Activated CD8-positive, alpha-beta T cell treated with anti-CD3 and anti-CD28 coated beads for 36 hours (primary cell): ENCODE data around the gene ABHD2. TPM values are rescaled to one million over a fixed set of nuclear protein-coding genes. Genes with fewer than 3 reads are reported as not detected.

ENCODE experiments used
- ATAC-seq: fragments of 200-7000 bp; cut with Tn5 transposase; one replicate; pipeline ENCODE4 v1.10.0; 2021; ENCODE audit warnings: mild to moderate bottlenecking, moderate library complexity
- CTCF ChIA-PET: fragments of 350-600 bp; sonication (Branson Sonifier 250); formaldehyde crosslinking; loops from one replicate; lab custom pipeline; 2021; ENCODE audit warnings: antibody characterized with exemption; lab: Charles Lee
- POLR2A ChIA-PET: fragments of 350-600 bp; sonication (Branson Sonifier 250); formaldehyde crosslinking; loops from one replicate; lab custom pipeline; 2021; ENCODE audit warnings: antibody characterized with exemption; lab: Charles Lee
- DNase-seq: peaks from one replicate; pipeline ENCODE4 v3.0.0-alpha.2; 2020
- H3K27ac Mint-ChIP-seq: one replicate; pipeline ENCODE4 v1.8.0; 2021; ENCODE audit warnings: mild to moderate bottlenecking, mixed read lengths
- H3K27me3 Mint-ChIP-seq: one replicate; pipeline ENCODE4 v1.8.0; 2021; ENCODE audit warnings: mixed read lengths
- H3K36me3 Mint-ChIP-seq: one replicate; pipeline ENCODE4 v1.8.0; 2021; ENCODE audit warnings: low read depth, mixed read lengths
- H3K4me1 Mint-ChIP-seq: one replicate; pipeline ENCODE4 v1.8.0; 2021; ENCODE audit warnings: low read depth, mixed read lengths
- H3K4me3 Mint-ChIP-seq: one replicate; pipeline ENCODE4 v1.8.0; 2021; ENCODE audit warnings: mild to moderate bottlenecking, moderate library complexity, mixed read lengths
- H3K9me3 Mint-ChIP-seq: one replicate; pipeline ENCODE4 v1.8.0; 2021; ENCODE audit warnings: mixed read lengths
- intact Hi-C: fragments of 100-400 bp; cut with micrococcal nuclease; formaldehyde crosslinking; loops from one replicate; pipeline ENCODE4 v1.10.0; 2022
- total RNA-seq, 2 experiments: library from RNA; stranded (reverse); gene quantifications; one replicate each; pipeline ENCODE4 v1.2.3, GENCODE V29; 2021
- TF ChIP-seq, protein P1 (sequence below): fragments of 200-600 bp; IDR thresholded peaks from one replicate; pipeline ENCODE4 v1.8.0; 2022; ENCODE audit warnings: antibody characterized with exemption, mild to moderate bottlenecking

Gene ABHD2
- total RNA-seq, 2 experiments from 2014 or later: 36.8 to 38.9 TPM

DNA sequence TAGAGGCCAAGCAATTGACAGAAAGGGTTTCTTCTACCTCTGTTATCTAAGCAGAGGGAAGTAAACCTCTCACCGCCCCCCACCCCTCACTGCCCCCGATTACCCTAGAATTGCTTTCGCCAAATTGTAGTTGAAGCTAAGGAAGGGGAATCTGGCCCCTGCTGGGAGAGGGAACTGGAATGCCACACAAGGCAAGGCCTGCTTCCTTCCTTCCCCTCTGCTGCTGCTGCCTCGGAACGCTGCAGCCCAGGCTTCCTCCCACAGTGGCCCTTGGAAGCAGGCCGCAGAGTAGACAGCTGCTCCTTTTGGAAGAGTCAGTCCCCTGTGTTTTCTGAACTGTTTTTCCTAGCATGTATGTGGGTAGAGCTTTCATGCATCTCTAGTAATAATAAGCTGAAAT is 111.5 kb downstream of the ABHD2 start:
- Mint-ChIP-seq H3K4me3 (no peak overlapping the region), H3K4me1 (peaks cover 27% of the 10 kb centered on the region), H3K27me3 (no peaks in the 10 kb centered on the region), H3K27ac (no peak overlapping the region), H3K36me3 (peaks cover 10% of the 10 kb centered on the region), H3K9me3 (no peaks in the 10 kb centered on the region)
- intact Hi-C loops: loop anchor here (10.0 kb wide), 1 partner anchor 85 kb away; no protein-coding TSS in a partner anchor
- TF ChIP-seq, protein P1, sequence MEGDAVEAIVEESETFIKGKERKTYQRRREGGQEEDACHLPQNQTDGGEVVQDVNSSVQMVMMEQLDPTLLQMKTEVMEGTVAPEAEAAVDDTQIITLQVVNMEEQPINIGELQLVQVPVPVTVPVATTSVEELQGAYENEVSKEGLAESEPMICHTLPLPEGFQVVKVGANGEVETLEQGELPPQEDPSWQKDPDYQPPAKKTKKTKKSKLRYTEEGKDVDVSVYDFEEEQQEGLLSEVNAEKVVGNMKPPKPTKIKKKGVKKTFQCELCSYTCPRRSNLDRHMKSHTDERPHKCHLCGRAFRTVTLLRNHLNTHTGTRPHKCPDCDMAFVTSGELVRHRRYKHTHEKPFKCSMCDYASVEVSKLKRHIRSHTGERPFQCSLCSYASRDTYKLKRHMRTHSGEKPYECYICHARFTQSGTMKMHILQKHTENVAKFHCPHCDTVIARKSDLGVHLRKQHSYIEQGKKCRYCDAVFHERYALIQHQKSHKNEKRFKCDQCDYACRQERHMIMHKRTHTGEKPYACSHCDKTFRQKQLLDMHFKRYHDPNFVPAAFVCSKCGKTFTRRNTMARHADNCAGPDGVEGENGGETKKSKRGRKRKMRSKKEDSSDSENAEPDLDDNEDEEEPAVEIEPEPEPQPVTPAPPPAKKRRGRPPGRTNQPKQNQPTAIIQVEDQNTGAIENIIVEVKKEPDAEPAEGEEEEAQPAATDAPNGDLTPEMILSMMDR: no peak
- DNase-seq (no peak), ATAC-seq (no peak)
- POLR2A ChIA-PET: interaction anchor here (0.7 kb wide), 1 partner anchor 543 kb away, joined by 3 read pairs; no protein-coding TSS in a partner anchor
- CTCF ChIA-PET: interaction anchor here (0.9 to 6.6 kb wide), 4 partner anchors 7 to 45 kb away, joined by 3 to 71 read pairs (median 8); no protein-coding TSS in a partner anchor

DNA sequence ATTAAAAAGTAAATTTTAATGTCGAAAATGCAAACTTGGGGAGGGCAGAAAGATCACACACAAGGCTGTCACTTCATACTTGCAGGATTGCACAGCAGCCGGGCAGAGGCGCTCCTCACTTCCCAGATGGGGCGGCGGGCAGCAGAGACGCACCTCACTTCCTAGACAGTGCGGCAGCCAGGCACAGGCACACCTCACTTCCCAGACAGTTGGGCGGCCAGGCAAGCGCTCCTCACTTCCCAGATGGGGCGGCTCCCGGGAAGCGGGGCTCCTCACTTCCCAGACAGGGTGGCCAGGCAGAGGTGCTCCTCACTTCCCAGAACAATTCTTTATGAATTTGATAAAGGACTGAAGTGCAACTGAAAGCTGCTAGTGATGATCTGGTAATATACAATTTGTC is 111.9 kb downstream of the ABHD2 start:
- no peak overlapping the region for H3K27ac Mint-ChIP-seq
- DNase-seq (no peak), ATAC-seq (no peak)
- intact Hi-C loops: loop anchor here (10.0 kb wide), 1 partner anchor 85 kb away; no protein-coding TSS in a partner anchor
- CTCF ChIA-PET: interaction anchor here (0.9 to 3.4 kb wide), 2 partner anchors 10 to 22 kb away, joined by 3 to 12 read pairs; no protein-coding TSS in a partner anchor
- no peak overlapping the region for H3K4me3 Mint-ChIP-seq
- no peaks in the 10 kb centered on the region for H3K9me3 Mint-ChIP-seq
- no peaks in the 10 kb centered on the region for H3K27me3 Mint-ChIP-seq
- TF ChIP-seq, protein P1: no peak
- H3K36me3 Mint-ChIP-seq: peaks cover 10% of the 10 kb centered on the region
- POLR2A ChIA-PET: interaction anchor here (0.7 kb wide), 1 partner anchor 543 kb away, joined by 3 read pairs; no protein-coding TSS in a partner anchor
- H3K4me1 Mint-ChIP-seq: peaks cover 31% of the 10 kb centered on the region

DNA sequence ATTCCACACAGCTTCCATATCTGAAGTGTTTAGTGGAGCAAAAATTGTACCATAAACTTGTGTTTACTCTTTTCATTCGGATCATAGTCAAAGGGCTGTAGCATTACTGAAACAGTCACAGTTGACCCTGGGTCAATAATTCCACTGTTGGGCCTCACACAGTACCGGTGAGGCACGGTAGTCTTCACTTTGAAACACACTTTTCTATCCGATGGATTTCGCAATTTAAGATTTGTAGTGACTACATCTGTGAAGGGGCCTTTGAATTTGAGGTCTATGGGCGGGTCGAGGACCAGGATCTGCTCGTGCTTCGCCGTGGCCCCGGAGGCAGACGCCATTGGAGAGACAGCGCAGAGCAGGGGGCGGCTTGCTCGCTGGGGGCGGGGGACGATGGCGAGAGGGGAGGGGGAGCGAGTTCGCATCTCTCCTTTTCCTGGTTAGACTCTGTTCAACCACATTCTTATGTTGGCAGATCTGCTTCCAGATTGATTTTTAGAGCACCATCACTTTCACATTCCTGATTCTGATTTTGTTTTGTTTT is 113.3 kb downstream of the ABHD2 start:
- Mint-ChIP-seq H3K27me3 (no peaks in the 10 kb centered on the region), H3K27ac (no peak overlapping the region), H3K36me3 (peaks cover 7% of the 10 kb centered on the region), H3K4me1 (peaks cover 36% of the 10 kb centered on the region), H3K4me3 (no peak overlapping the region), H3K9me3 (no peaks in the 10 kb centered on the region)
- DNase-seq (no peak), ATAC-seq (no peak)
- TF ChIP-seq, protein P1: no peak
- CTCF ChIA-PET: interaction anchor here (3.4 kb wide), 1 partner anchor 24 kb away, joined by 12 read pairs; no protein-coding TSS in a partner anchor
- POLR2A ChIA-PET: no interaction called here
- intact Hi-C loops: loop anchor here (10.0 kb wide), 1 partner anchor 83 kb away; no protein-coding TSS in a partner anchor

DNA sequence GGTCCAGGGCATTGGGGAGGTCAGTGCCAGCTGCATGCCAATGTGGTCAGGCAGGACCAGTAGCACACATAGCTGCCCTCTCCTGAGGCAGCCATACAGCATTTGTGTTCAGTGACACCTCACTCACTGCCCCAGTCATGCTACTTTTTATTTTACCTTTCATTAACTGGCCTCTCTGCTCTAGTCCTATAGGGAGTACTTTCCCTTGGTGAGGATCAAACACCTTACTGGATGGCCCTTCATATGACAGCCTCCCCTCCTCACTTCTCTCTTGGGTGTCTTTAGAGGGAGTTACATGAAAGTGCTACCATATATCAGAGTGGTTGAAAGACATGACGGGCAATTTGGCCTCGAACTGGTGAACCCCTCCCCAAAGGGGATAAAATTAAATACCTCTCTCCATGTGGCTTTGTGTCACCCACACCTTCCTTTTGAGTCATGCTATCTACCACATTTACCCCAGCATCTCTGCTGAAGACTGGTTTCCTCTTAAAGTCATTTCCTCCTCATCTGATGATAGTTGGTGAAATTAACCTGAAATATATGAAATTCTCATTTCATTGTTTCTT is 115.5 kb downstream of the ABHD2 start:
- ATAC-seq: peak; percentile 81
- intact Hi-C loops: loop anchor here (10.0 kb wide), 1 partner anchor 81 kb away; no protein-coding TSS in a partner anchor
- TF ChIP-seq, protein P1: no peak
- CTCF ChIA-PET: interaction anchor here (1.0 to 4.8 kb wide), 4 partner anchors 10 to 146 kb away, joined by 3 to 37 read pairs (median 4); no protein-coding TSS in a partner anchor
- Mint-ChIP-seq H3K36me3 (peaks cover 7% of the 10 kb centered on the region), H3K27ac (peak overlapping the region; percentile 85), H3K9me3 (no peaks in the 10 kb centered on the region), H3K27me3 (no peaks in the 10 kb centered on the region), H3K4me1 (peaks cover 31% of the 10 kb centered on the region), H3K4me3 (peak overlapping the region; percentile 31)
- POLR2A ChIA-PET: interaction anchor here (0.7 kb wide), 1 partner anchor 41 kb away, joined by 3 read pairs; no protein-coding TSS in a partner anchor
- peak; percentile 70 for DNase-seq
